Panc1 (cell line): ENCODE measurements around the gene TMEM184A. TPM values are rescaled to one million over a fixed set of nuclear protein-coding genes. Genes with fewer than 3 reads are reported as not detected.
A peak's percentile ranks its signal among the peaks of the same experiment; 100 is the strongest.

ENCODE experiments used
- ATAC-seq: fragments of 200-7000 bp; cut with Tn5 transposase; 2 replicates; pipeline ENCODE4 v1.9.1; 2020; ENCODE audit warnings: mild to moderate bottlenecking, moderate library complexity
- BruUV-seq: library from RNA; stranded (reverse); fragments of 400-500 nt; replicated peaks from 2 replicates; lab custom pipeline; 2021; lab: Mats Ljungman, UMichigan
- CTCF ChIA-PET: fragments of 300-600 bp; sonication (Branson Sonifier 250); formaldehyde crosslinking; loops from one replicate; lab custom pipeline; 2022; ENCODE audit warnings: antibody characterized with exemption; lab: Charles Lee
- POLR2A ChIA-PET: fragments of 300-600 bp; sonication (Branson Sonifier 250); formaldehyde crosslinking; loops from one replicate; lab custom pipeline; 2022; ENCODE audit warnings: antibody characterized with exemption; lab: Charles Lee
- DNase-seq: peaks from one replicate; pipeline ENCODE4 v3.0.0-alpha.2; 2010; ENCODE audit warnings: low read depth, low spot score
- H3K27ac ChIP-seq: 2 replicates; pipeline ENCODE4 v1.5.1; 2011; ENCODE audit warnings: mild to moderate bottlenecking, low read length, inconsistent platforms
- H3K27me3 ChIP-seq: fragments of 200-500 bp; sonication (Bioruptor generic); 2 replicates; pipeline ENCODE4 v1.6.0; 2014; ENCODE audit warnings: low read length, inconsistent platforms; ENCODE audit not compliant: control insufficient read depth, insufficient read depth
- H3K36me3 ChIP-seq: fragments of 200-500 bp; sonication (Bioruptor generic); 2 replicates; pipeline ENCODE4 v1.5.1; 2014; ENCODE audit warnings: inconsistent platforms, mild to moderate bottlenecking, low read length, moderate library complexity; ENCODE audit not compliant: control insufficient read depth, insufficient read depth
- H3K4me1 ChIP-seq: 2 replicates; pipeline ENCODE4 v1.5.1; 2011; ENCODE audit warnings: inconsistent platforms, mild to moderate bottlenecking, low read length, moderate library complexity; ENCODE audit not compliant: control insufficient read depth, insufficient read depth
- H3K4me3 ChIP-seq, 2 experiments: 2 replicates each; pipeline ENCODE4 v1.5.1; 2011 to 2012; ENCODE audit warnings: low read depth in 2 of 2, low read length in 2 of 2, mild to moderate bottlenecking in 2 of 2, inconsistent platforms in 1 of 2, moderate library complexity in 1 of 2
- H3K9me3 ChIP-seq: fragments of 200-500 bp; sonication (Bioruptor generic); 2 replicates; pipeline ENCODE4 v1.5.1; 2014; ENCODE audit warnings: low read depth, mild to moderate bottlenecking, inconsistent platforms, low read length, moderate library complexity; ENCODE audit not compliant: control insufficient read depth, insufficient read depth
- POLR2AphosphoS5 ChIP-seq: IDR thresholded peaks from 2 replicates; pipeline ENCODE4 v1.6.1; 2012; ENCODE audit warnings: mild to moderate bottlenecking, low read depth, low read length, moderate library complexity
- SIN3A ChIP-seq: IDR thresholded peaks from 2 replicates; pipeline ENCODE4 v1.6.1; 2012; ENCODE audit warnings: low read depth, mild to moderate bottlenecking, low read length, moderate library complexity, borderline replicate concordance; ENCODE audit not compliant: insufficient read depth
- TCF7L2 ChIP-seq: IDR thresholded peaks from 2 replicates; pipeline ENCODE4 v1.6.1; 2011; ENCODE audit warnings: mild to moderate bottlenecking, low read depth, low read length, inconsistent platforms
- in situ Hi-C: cut with HindIII; loops from 2 replicates; pipeline ENCODE4 v1.10.0; 2016; ENCODE audit warnings: low sequenced_read_pairs, low pct_unique_long_range_greater_than_20kb
- intact Hi-C: fragments of 100-400 bp; cut with micrococcal nuclease; formaldehyde crosslinking; loops from one replicate; pipeline ENCODE4 v1.10.0; 2022; ENCODE audit not compliant: unreplicated experiment
- total RNA-seq: library from RNA; stranded (reverse); gene quantifications from one replicate; pipeline ENCODE4 v1.2.1, GENCODE V29; 2021; ENCODE audit not compliant: unreplicated experiment
- TF ChIP-seq, protein P1 (sequence below), 2 experiments: IDR thresholded peaks; 2 replicates each; pipeline ENCODE4 v1.6.1; 2011 to 2012; ENCODE audit warnings: low read depth in 2 of 2, control low read depth in 1 of 2, low read length in 1 of 2, mild to moderate bottlenecking in 1 of 2, moderate library complexity in 1 of 2; ENCODE audit not compliant: insufficient read depth in 1 of 2
- TF ChIP-seq, protein P2 (sequence below): fragments of 450-650 bp; IDR thresholded peaks from 2 replicates; pipeline ENCODE4 v1.5.1; 2017; ENCODE audit warnings: mild to moderate bottlenecking

Gene TMEM184A
- total RNA-seq, 1 experiment from 2014 or later = 9.2 TPM

- intact Hi-C loops (loop anchor here (10.0 kb wide), 1 partner anchor 167 kb away; no protein-coding TSS in a partner anchor), in situ Hi-C loops (no loop called here)
- TF ChIP-seq, protein P1, sequence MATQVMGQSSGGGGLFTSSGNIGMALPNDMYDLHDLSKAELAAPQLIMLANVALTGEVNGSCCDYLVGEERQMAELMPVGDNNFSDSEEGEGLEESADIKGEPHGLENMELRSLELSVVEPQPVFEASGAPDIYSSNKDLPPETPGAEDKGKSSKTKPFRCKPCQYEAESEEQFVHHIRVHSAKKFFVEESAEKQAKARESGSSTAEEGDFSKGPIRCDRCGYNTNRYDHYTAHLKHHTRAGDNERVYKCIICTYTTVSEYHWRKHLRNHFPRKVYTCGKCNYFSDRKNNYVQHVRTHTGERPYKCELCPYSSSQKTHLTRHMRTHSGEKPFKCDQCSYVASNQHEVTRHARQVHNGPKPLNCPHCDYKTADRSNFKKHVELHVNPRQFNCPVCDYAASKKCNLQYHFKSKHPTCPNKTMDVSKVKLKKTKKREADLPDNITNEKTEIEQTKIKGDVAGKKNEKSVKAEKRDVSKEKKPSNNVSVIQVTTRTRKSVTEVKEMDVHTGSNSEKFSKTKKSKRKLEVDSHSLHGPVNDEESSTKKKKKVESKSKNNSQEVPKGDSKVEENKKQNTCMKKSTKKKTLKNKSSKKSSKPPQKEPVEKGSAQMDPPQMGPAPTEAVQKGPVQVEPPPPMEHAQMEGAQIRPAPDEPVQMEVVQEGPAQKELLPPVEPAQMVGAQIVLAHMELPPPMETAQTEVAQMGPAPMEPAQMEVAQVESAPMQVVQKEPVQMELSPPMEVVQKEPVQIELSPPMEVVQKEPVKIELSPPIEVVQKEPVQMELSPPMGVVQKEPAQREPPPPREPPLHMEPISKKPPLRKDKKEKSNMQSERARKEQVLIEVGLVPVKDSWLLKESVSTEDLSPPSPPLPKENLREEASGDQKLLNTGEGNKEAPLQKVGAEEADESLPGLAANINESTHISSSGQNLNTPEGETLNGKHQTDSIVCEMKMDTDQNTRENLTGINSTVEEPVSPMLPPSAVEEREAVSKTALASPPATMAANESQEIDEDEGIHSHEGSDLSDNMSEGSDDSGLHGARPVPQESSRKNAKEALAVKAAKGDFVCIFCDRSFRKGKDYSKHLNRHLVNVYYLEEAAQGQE (IDR thresholded peaks at IDR 0.05; ENCODE audit: insufficient read depth in 1 of 2, low read depth in 2 of 2, low read length in 1 of 2) = no peak
- TF ChIP-seq SIN3A (no peak), TCF7L2 (no peak)
- TF ChIP-seq, protein P2, sequence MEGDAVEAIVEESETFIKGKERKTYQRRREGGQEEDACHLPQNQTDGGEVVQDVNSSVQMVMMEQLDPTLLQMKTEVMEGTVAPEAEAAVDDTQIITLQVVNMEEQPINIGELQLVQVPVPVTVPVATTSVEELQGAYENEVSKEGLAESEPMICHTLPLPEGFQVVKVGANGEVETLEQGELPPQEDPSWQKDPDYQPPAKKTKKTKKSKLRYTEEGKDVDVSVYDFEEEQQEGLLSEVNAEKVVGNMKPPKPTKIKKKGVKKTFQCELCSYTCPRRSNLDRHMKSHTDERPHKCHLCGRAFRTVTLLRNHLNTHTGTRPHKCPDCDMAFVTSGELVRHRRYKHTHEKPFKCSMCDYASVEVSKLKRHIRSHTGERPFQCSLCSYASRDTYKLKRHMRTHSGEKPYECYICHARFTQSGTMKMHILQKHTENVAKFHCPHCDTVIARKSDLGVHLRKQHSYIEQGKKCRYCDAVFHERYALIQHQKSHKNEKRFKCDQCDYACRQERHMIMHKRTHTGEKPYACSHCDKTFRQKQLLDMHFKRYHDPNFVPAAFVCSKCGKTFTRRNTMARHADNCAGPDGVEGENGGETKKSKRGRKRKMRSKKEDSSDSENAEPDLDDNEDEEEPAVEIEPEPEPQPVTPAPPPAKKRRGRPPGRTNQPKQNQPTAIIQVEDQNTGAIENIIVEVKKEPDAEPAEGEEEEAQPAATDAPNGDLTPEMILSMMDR = no peak
- peaks cover 12% of the 10 kb centered on the region; the same call in 1 of the 2 replicates for H3K27me3 ChIP-seq
- H3K9me3 ChIP-seq = 0 out of 2 replicates have a peak, but pooled peaks cover 6% of the 10 kb centered on the region
- DNase-seq (no peak), ATAC-seq (no peak)
- H3K4me3 ChIP-seq = no peak overlapping the region
- H3K27ac ChIP-seq = no peak overlapping the region
- H3K4me1 ChIP-seq = peaks cover 9% of the 10 kb centered on the region; the same call in 1 of the 2 replicates
- POLR2A ChIA-PET = no interaction called here
- CTCF ChIA-PET = no interaction called here
- no peaks in the 10 kb centered on the region for H3K36me3 ChIP-seq
- no TSS peak for BruUV-seq
Observed at GRCh38 chr7:1587738-1588137, 31.7 kb upstream of the TMEM184A start.

GRCh38 chr7:1586827-1587705 lies 31.1 kb upstream of the TMEM184A start:
- DNase-seq = no peak
- Histone ChIP-seq H3K4me3 (no peak overlapping the region), H3K27ac (no peak overlapping the region), H3K9me3 (0 out of 2 replicates have a peak, but pooled peaks cover 6% of the 10 kb centered on the region), H3K27me3 (peaks cover 12% of the 10 kb centered on the region; the same call in 1 of the 2 replicates), H3K36me3 (no peaks in the 10 kb centered on the region), H3K4me1 (peaks cover 9% of the 10 kb centered on the region; the same call in 1 of the 2 replicates)
- intact Hi-C loops = loop anchor here (10.0 kb wide), 1 partner anchor 168 kb away; no protein-coding TSS in a partner anchor
- no TSS peak for BruUV-seq
- ChIA-PET CTCF (interaction anchor here (0.7 kb wide), 1 partner anchor 941 kb away, joined by 3 read pairs; no protein-coding TSS in a partner anchor), POLR2A (no interaction called here)
- peak; percentile 19; the same call in 1 of the 2 replicates for ATAC-seq
- TF ChIP-seq, protein P2 = no peak
- no peak for TF ChIP-seq TCF7L2
- TF ChIP-seq SIN3A = no peak
- TF ChIP-seq POLR2AphosphoS5 = no peak
- TF ChIP-seq, protein P1 (IDR thresholded peaks at IDR 0.05; ENCODE audit: insufficient read depth in 1 of 2, low read depth in 2 of 2, low read length in 1 of 2) = no peak
- in situ Hi-C loops = no loop called here
